T follicular helper cell (primary cell): ENCODE measurements around the gene KMT5B.

Experiments
- DNase-seq: peaks from one replicate; pipeline ENCODE4 v3.0.0-alpha.2; 2020; ENCODE audit warnings: low read depth

KMT5B gene

GRCh38 chr11:68118706-68119448 is 94.2 kb downstream of the KMT5B start:
- no peak for DNase-seq

- DNase-seq = no peak
Measured at GRCh38 chr11:68117853-68118470, 95.1 kb downstream of the KMT5B start.

GRCh38 chr11:68116974-68117373 is 96.1 kb downstream of the KMT5B start:
- no peak for DNase-seq

- DNase-seq = no peak
Measured at GRCh38 chr11:68116126-68116525, 97.0 kb downstream of the KMT5B start.

GRCh38 chr11:68115285-68115684 is 97.8 kb downstream of the KMT5B start:
- DNase-seq = no peak

- DNase-seq = no peak
Measured at GRCh38 chr11:68113986-68114385, 99.1 kb downstream of the KMT5B start.

- no peak for DNase-seq
Measured at GRCh38 chr11:68107689-68108088, 105.4 kb downstream of the KMT5B start.

GRCh38 chr11:68106165-68106940 is 106.7 kb downstream of the KMT5B start:
- DNase-seq = no peak
